AG09309 (cell line): ENCODE measurements around the gene HMGB2.

Source experiments
- DNase-seq: peaks from one replicate; pipeline ENCODE4 v3.0.0-alpha.2; 2010; ENCODE audit warnings: low read depth
- H3K4me3 ChIP-seq: 2 replicates; pipeline ENCODE4 v1.5.1; 2011; ENCODE audit warnings: mild to moderate bottlenecking, low read depth, low read length, moderate library complexity; ENCODE audit not compliant: control insufficient read depth
- CTCF ChIP-seq: IDR thresholded peaks from 2 replicates; pipeline ENCODE4 v1.5.1; 2011; ENCODE audit warnings: mild to moderate bottlenecking, low read depth, low read length, inconsistent platforms; ENCODE audit not compliant: insufficient read depth, control insufficient read depth; ENCODE audit errors: missing control alignments

Gene HMGB2

GRCh38 chr4:173284463-173284862 lies 49.7 kb downstream of the HMGB2 start:
- H3K4me3 ChIP-seq: no peak overlapping the region
- TF ChIP-seq CTCF: no peak
- no peak for DNase-seq

GRCh38 chr4:173282626-173283025 lies 51.5 kb downstream of the HMGB2 start:
- no peak for TF ChIP-seq CTCF
- DNase-seq: no peak
- H3K4me3 ChIP-seq: no peak overlapping the region

DNA sequence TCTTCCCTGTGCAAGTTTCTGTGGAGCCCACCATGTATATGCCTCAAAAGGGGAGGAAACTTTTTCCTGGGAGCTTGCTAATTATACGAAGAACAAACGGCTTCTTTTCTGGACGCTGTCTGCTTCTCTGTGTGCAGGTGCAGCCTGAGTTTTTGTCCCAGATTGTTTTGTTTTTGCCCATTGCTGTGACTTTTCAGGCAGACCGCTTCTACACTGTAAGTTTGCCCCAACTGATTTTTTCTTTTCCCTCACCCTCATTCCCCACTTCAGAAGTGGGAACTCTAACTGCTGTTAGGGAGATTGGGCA lies 51.9 kb downstream of the HMGB2 start:
- DNase-seq: no peak
- TF ChIP-seq CTCF: no peak
- H3K4me3 ChIP-seq: no peak overlapping the region

- no peak for DNase-seq
- TF ChIP-seq CTCF: no peak
- no peak overlapping the region for H3K4me3 ChIP-seq
These were observed 52.5 kb downstream of the HMGB2 start for GRCh38 chr4:173281406-173282255.
